GM10248 (cell line): ENCODE results near the gene PRKAR1B.

Experiments used
- CTCF ChIA-PET: fragments of 300-600 bp; sonication (Branson Sonifier 250); formaldehyde crosslinking; extraction: SDS; loops from one replicate; lab custom pipeline; 2021; ENCODE audit warnings: antibody characterized with exemption; lab: Yijun Ruan, JAX
- POLR2A ChIA-PET: fragments of 350-650 bp; sonication (Branson Sonifier 250); formaldehyde crosslinking; extraction: SDS; loops from one replicate; lab custom pipeline; 2020; ENCODE audit warnings: antibody characterized with exemption; lab: Yijun Ruan, JAX
- DNase-seq: peaks from one replicate; pipeline ENCODE4 v3.0.0; 2012; ENCODE audit errors: extremely low spot score
- CTCF ChIP-seq: IDR thresholded peaks from 2 replicates; pipeline ENCODE4 v1.5.1; 2012; ENCODE audit warnings: mild to moderate bottlenecking, low read depth; ENCODE audit errors: extremely low read depth, missing control alignments, control extremely low read depth

The PRKAR1B gene

GRCh38 chr7:549066-549890 lies 177.8 kb downstream of the PRKAR1B start:
- no peak for DNase-seq
- CTCF ChIA-PET, result no interaction called here
- TF ChIP-seq CTCF, result no peak
- POLR2A ChIA-PET, result no interaction called here

- TF ChIP-seq CTCF, result no peak
- no peak for DNase-seq
- ChIA-PET POLR2A (no interaction called here), CTCF (no interaction called here)
Observed at GRCh38 chr7:548401-548800, 178.7 kb downstream of the PRKAR1B start.

- ChIA-PET POLR2A (no interaction called here), CTCF (no interaction called here)
- no peak for TF ChIP-seq CTCF
- no peak for DNase-seq
Observed at GRCh38 chr7:545470-545869, 181.6 kb downstream of the PRKAR1B start.

GRCh38 chr7:544338-545221 lies 182.5 kb downstream of the PRKAR1B start:
- no peak for DNase-seq
- no peak for TF ChIP-seq CTCF
- CTCF ChIA-PET, result no interaction called here
- POLR2A ChIA-PET, result no interaction called here

- TF ChIP-seq CTCF, result no peak
- POLR2A ChIA-PET, result no interaction called here
- DNase-seq, result no peak
- CTCF ChIA-PET, result interaction anchor here (0.9 to 1.6 kb wide), 2 partner anchors 9 to 280 kb away, joined by 3 read pairs; no protein-coding TSS in a partner anchor
Observed at GRCh38 chr7:543501-544337, 183.4 kb downstream of the PRKAR1B start.

GRCh38 chr7:542713-543500 lies 184.2 kb downstream of the PRKAR1B start:
- ChIA-PET POLR2A (no interaction called here), CTCF (interaction anchor here (0.9 to 1.6 kb wide), 2 partner anchors 8 to 279 kb away, joined by 3 read pairs; no protein-coding TSS in a partner anchor)
- no peak for DNase-seq
- no peak for TF ChIP-seq CTCF
